Measurements from ENCODE around the gene ACTL10.

Gene ACTL10

GRCh38 chr20:33677991-33678702 is 11.4 kb downstream of the ACTL10 start:
- FAIRE-seq: no peak

GRCh38 chr20:33679758-33680485 is 13.2 kb downstream of the ACTL10 start:
- no peak for FAIRE-seq

GRCh38 chr20:33680686-33681085 is 13.9 kb downstream of the ACTL10 start:
- no peak for FAIRE-seq

- no peak for FAIRE-seq
These were observed 14.5 kb downstream of the ACTL10 start for GRCh38 chr20:33681288-33681687.

- FAIRE-seq: no peak
These were observed 15.1 kb downstream of the ACTL10 start for GRCh38 chr20:33681728-33682353.

GRCh38 chr20:33684533-33685327 is 18.0 kb downstream of the ACTL10 start:
- FAIRE-seq: no peak

- FAIRE-seq: no peak
These were observed 18.8 kb downstream of the ACTL10 start for GRCh38 chr20:33685328-33686099.

GRCh38 chr20:33686100-33686983 is 19.6 kb downstream of the ACTL10 start, which contains the start of gene E2F1:
Gene E2F1 (minus strand): TSS chr20:33686385. CDS start chr20:33686264, 121 bp downstream.
- FAIRE-seq: no peak

- FAIRE-seq: no peak
These were observed 20.2 kb downstream of the ACTL10 start for GRCh38 chr20:33686984-33687366.

- no peak for FAIRE-seq
These were observed 20.7 kb downstream of the ACTL10 start for GRCh38 chr20:33687370-33687915.

GRCh38 chr20:33687993-33688937 is 21.5 kb downstream of the ACTL10 start:
- FAIRE-seq: no peak

GRCh38 chr20:33688938-33689424 is 22.2 kb downstream of the ACTL10 start:
- FAIRE-seq: no peak

- FAIRE-seq: no peak
These were observed 22.8 kb downstream of the ACTL10 start for GRCh38 chr20:33689493-33689892.

- FAIRE-seq: no peak
These were observed 23.2 kb downstream of the ACTL10 start for GRCh38 chr20:33689973-33690372.

GRCh38 chr20:33693289-33693688 is 26.5 kb downstream of the ACTL10 start:
- FAIRE-seq: no peak

GRCh38 chr20:33693741-33694638 is 27.2 kb downstream of the ACTL10 start:
- FAIRE-seq: no peak

GRCh38 chr20:33694639-33695012 is 27.9 kb downstream of the ACTL10 start:
- no peak for FAIRE-seq

GRCh38 chr20:33696448-33696847 is 29.7 kb downstream of the ACTL10 start:
- FAIRE-seq: no peak

All from endometrium (tissue), 2 donors.